Stimulated activated CD8-positive, alpha-beta memory T cell treated with anti-CD3 and anti-CD28 coated beads, Interleukin-15, amount 100 ng/mL, for 4 hours (primary cell): ENCODE measurements around the gene TEAD2.

Experiments used
- DNase-seq, 2 donors: peaks; one replicate each; pipeline ENCODE4 v3.0.0-alpha.2; 2020; ENCODE audit warnings: low read depth in 2 of 2

The TEAD2 gene

GRCh38 chr19:49362048-49362928 is at the start of gene TEAD2:
TEAD2 (minus strand) TSS chr19:49362416; CDS start chr19:49360075, 2,341 bp downstream.
- no peak for DNase-seq

DNA sequence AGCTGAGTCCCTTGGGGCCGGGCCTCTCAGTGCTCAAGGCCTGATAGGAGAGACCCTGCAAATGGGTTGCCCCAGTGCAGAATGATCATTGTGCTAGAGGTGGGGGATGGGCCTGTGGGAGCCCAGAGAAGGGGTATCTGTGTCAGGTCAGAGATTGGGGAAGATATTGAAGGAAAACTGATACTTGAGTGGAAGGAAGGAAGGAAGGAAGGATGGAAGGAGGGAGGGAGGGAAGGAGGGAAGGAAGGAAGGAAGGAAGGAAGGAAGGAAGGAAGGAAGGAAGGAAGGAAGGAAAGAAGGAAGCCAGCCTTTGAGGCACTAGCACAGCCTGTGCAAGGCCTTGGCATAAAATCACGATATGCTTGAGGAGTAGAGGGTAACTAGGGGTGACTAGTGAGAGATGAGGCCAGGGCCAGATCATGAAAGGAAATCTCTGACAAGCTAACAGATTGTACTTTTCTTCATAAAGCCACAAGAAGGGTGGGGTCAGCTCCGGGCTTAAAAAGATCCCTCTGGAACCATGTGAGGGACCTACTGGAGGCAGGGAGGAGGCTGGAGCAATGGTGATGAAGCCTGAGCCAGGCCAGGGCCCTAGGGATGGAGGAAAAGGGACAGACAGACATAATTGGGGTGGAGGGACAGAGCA is 49.6 kb upstream of the TEAD2 start:
- DNase-seq: no peak

DNA sequence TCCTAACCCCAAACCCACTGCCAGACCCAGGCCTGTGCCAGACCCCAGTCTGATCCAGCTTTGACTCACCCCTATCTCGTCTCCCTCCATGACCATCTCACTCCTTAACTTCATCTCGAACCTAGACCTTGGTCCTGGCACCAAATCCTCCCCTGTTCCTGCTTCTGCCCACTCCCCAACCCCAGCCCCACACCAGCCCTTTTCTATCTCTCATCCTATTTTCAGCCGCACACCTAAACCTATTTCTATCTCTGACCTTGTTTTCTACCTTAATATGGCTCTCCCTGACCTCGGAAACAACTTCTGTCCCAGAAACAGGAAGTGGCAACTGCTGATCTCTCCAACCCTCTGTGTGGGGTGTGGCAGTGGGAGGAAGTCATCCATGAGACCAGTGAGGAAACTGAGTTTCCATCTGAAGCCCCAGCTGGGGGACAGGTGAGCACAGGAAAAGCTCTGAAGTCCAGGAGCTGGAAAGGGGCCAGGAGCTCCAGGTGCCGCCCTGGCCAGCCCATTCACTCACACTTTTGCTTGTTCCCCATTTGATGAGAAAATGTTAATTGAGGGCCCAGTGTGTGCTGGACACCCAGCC is 47.3 kb upstream of the TEAD2 start:
- no peak for DNase-seq

DNA sequence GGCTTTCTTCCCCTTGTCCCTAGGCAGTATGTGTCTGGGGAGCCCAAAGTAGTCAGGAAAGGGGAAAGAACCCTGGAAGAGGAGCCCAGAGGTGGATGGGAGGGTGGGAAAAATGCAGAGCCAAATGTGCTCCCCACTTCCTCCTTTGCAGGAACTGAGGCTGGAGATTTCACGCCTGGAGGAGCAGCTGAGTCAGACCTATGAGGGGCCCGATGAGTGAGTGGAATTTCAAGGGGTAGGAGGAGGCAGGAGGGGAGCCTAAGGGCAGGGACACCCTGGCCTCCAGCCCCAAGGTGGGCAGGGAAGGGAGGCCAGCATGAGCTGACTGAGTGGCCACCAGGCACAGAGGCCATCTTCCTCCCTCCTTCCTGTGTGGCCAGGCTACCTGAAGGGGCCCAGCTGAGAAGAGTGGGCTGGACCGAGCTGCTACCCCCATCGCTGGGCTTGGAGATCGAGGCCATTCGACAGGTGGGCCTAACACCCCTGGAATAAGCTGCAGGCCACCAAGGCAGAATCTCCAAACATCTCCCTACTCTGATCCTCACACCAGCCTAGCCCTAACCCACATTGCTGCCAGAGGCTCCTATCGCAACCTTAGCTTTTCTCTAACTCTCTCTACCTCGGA is 46.7 kb upstream of the TEAD2 start:
- DNase-seq: no peak

DNA sequence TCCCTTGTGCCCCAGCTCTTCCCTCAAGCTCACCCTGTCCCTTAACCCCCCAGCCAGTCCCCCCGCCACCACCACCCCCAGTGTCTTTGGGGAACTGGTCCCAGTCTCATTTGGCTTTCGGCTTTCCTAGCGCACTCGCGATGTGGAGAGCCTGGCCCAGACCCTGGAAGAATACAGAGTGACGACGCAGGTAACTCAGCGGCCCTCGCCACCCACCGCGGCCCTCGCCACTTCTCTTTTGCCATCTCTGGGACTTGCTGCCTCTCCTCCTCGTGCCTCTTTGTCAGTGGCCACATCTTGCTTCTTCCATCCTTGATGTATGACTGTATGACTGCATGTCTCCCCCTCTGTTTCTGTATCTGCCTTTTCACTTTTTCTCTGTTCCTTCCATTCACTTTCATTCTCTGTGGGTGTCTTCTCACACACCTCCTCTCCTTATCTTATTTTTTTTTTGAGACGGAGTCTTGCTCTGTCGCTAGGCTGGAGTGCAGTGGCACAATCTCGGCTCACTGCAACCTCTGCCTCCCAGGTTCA is 45.3 kb upstream of the TEAD2 start:
- DNase-seq: no peak

DNA sequence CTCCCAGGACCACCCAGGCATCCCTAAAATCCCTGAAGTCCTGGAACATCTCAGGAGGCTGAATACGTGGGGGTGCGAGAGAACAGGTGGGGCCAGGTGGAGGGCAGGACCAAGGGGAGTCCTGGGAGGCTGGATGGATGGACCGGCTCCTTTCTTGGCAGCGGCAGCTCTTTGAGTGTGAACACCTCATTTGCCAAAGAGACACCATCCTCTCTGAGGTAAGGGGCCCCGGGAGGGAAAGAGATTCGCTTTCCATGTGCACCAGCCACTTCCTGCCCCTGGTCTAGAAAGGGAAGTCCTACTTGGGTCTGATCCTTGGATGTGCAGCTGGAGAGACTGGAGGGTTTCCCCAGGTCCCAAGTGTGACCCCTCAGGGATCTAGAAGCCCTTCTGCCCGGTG is 44.9 kb upstream of the TEAD2 start:
- DNase-seq: no peak

DNA sequence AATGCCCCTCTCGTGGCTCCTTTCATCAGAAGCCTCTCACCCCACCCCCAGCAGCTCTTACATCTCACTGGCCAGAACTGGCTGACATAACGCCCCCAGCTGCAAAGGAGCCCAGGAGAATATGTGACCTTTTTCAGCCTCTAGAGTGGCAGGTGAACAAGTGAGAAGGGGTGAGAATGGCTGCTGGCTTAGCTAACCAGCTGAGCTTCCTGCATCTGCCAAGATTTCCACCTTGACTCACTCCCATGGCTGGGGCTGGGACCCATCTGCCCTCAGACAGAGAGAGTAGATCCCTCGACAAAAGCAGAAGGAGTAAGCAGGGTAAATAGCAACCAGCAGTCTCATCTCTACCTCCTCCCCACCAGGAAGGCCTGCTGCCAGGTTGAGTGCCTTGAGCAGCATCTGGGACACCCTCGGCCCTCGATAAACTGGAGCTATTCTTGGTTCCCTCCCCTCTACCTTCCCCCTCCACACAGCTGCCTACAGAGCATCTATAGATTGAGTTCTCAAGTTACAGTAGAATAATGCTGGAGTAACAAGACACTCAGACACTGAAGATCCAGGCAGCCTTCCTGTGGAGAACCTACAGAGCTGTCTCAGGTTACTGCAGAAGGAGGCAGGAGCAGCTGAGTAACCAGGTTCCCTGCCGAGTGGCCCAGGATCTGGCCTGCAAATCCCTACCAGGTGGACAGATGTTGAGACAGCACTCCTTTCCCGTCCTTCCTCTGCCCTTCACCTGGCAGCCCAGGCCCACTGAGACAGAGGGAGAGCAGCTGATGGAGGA is 41.4 kb upstream of the TEAD2 start:
- DNase-seq: no peak

GRCh38 chr19:49400029-49400428 is 37.8 kb upstream of the TEAD2 start:
- DNase-seq: no peak

DNA sequence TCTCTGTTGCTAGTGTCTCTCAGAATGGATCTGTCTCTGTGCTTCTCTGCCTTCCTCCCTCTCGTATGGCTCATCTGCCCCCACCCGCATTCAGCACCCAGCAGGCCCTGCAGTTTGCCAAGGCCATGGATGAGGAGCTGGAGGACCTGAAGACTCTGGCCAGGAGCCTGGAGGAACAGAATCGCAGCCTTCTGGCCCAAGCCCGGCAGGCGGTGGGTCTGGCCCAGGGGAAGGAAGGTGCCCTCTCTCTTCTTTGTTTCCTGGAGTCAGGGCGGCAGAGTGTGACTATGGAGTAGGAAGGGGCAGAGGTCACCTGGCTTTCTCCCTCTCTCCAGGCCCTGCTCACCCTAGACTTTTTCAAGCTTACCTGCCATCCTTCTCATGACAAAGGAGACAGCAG is 36.7 kb upstream of the TEAD2 start:
- DNase-seq: no peak

DNA sequence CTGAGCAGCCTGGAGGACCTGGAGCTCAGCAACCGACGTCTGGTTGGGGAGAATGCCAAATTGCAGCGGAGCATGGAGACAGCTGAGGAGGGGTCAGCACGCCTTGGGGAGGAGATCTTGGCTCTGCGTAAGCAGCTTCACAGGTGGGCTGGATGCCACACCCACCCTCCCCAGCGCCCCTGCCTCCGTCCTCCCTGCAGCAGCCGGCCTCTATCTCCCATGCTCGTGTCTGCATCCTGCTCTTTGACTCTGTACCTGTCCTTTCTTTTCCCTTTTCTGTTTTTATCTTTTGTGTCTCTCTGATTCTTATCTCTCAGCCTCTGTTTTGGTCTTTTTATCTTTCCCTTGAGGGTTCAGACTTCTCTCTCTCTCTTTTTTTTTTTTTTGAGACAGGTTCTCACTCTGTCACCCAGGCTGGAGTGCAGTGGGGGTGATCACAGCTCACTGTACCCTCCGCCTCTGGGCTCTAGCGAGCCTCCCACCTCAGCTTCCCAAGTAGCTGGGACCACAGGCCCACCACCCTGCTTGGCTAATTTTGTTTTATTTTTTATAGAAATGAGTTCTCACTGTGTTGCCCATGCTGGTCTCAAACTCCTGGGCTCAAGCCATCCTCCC is 35.9 kb upstream of the TEAD2 start:
- DNase-seq: no peak

GRCh38 chr19:49396738-49397505 is 34.7 kb upstream of the TEAD2 start:
- DNase-seq: no peak

DNA sequence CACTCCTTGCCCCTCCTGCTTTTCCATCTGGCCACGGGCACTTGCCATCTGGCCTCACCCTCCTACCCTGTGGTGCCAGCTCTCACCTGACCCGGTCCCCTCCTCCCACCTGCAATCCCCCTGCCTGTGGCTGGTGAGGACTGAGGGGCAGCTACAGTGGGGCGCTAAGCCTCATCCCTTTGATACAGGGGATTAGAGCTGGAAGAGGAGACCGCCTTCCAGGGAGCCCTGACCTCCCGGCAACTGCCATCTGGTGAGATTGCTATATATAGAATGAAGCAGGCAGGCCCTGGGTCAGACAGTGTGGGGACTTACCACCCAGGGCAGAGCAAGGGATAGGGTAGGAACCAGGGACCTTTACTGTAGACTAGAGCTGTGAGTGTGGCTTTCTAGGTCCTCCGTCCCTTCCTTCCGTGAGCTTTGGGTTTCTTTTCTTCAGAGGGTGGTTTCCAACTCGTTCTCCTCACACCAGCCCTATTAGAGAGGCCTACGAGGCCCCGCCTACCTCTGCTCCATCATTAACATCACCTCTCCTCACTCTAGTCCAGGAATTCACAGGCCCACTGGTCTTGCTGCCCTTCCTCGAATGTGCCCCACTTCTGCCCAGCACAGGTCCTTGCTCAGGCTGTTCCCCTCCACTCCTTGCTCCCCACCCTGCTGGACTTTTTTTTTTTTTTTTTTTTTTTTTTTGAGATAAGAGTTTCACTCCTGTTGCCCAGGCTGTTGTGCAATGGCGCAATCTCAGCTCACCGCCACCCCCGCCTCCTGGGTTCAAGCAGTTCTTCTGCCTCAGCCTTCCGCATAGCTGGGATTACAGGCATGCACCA is 33.6 kb upstream of the TEAD2 start:
- DNase-seq: no peak

DNA sequence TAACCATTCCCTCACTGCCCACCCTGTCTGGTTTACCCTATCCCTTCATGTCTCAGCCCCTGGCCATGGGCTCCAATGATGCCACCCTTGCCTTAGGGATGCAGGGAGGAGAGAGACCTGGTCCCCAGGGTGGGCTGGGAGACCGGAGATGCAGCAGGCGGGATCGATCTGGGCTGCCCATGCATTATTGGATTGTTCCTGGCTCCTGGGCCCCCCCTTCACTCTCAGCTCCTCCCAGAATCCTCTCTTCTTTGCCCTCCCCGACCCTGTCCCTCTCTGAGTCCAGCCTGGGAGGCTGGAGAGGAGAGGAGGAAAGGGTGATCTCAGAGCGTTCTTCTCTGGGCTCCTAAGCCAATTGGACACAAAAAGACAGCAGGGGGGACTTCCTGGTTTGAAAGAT is 31.7 kb upstream of the TEAD2 start:
- DNase-seq: no peak

GRCh38 chr19:49391581-49392399 is 29.6 kb upstream of the TEAD2 start:
- peak; percentile 44 to 60 for DNase-seq

DNA sequence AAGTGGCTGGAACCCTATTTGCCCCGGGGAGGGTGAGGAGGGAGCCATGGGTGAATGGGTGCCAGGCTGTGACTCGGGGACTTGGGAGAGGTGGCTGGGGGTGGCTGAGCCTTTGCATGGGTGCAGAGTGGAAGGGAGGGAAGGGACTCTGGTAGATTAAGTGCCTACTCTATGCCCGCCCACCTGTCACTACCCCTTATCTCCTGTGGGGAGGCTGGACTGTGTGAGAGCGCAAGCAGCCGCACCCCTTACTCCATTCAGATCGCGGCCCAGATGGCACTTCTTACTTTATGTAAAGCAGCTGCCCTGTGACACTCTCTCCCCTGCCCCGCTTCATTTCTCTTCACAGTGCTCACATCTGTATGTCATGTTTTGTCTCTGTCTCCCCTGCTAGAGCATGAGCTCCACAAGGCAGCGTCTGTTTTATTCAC is 28.7 kb upstream of the TEAD2 start:
- DNase-seq: no peak

DNA sequence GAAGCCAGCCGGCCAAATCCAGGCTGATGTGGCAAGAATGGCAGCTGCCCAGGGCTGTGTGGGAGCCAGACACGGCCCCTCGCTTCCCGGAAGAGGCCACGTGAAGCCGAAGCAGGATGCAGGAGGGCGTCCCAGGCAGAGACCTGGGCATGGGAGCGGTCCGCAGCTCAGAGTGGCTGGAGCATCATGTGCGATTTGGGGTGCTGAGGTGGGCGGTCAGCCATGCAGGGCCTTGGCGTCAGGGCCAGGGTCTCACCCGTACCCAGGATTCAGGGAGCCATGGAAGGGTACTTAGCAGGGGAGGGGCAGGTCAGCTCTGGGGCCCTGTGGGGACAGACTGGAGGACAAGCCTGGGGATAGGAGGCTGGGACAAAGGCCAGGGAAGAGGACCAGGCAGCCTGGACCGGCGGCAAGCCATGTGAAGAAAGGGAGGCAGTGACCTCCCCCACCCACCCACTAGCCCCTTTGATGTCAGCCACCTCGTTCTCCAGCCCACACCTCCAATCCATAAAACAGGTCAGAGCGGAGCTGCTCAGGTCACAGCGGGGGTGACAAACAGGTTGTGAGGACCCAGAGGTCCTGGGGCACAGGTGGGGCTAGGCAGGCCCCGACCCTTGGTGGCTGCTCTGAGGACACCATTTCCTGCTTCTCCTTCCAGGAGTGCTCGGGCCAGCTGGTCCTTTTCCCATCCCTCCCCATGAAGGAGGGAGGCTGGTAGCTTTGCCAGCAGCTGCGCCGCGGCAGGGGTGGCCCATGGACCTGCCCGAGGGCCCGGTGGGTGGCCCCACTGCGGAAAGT is 28.1 kb upstream of the TEAD2 start:
- DNase-seq: no peak

GRCh38 chr19:49389406-49389805 is 27.2 kb upstream of the TEAD2 start:
- no peak for DNase-seq
